A549 (cell line): Measurements from ENCODE around the gene CFAP77. TPM values are rescaled to one million over a fixed set of nuclear protein-coding genes. Genes with fewer than 3 reads are reported as not detected.
A peak's percentile ranks its signal among the peaks of the same experiment; 100 is the strongest.

Source experiments
- ATAC-seq, 2 experiments: fragments of 200-7000 bp in 1 of 2; fragments of >200 bp in 1 of 2; cut with Nextera tagmentation in 1 of 2; cut with Tn5 transposase in 1 of 2; 3 replicates each; pipeline versions ENCODE4 v1.8.0 to v1.9.1; 2018 to 2020; ENCODE audit warnings: mild to moderate bottlenecking in 1 of 2, moderate library complexity in 1 of 2
- CTCF ChIA-PET: fragments of 300-600 bp; sonication (Branson Sonifier 250); formaldehyde crosslinking; extraction: SDS; loops from one replicate; lab custom pipeline; 2021; ENCODE audit warnings: antibody characterized with exemption, inconsistent platforms; lab: Yijun Ruan, JAX
- POLR2A ChIA-PET: fragments of 350-600 bp; formaldehyde crosslinking; extraction: SDS; loops from one replicate; lab custom pipeline; 2021; ENCODE audit warnings: antibody characterized with exemption, inconsistent platforms; lab: Yijun Ruan, JAX
- DNase-seq, 2 experiments: peaks; one replicate each; pipeline versions ENCODE4 v3.0.0 to v3.0.0-alpha.2; 2011 to 2016; ENCODE audit warnings: low read depth in 1 of 2, low spot score in 1 of 2
- FAIRE-seq: peaks from 2 replicates; lab custom pipeline; 2011; peaks lifted over from hg19 to GRCh38; lab: Jason Lieb, UNC
- H3K27ac ChIP-seq, 2 experiments: fragments of >200 bp; sonication (Bioruptor Twin); formaldehyde crosslinking; 3 replicates each; pipeline ENCODE4 v1.5.1; 2016 to 2017
- H3K4me1 ChIP-seq: fragments of >200 bp; sonication (Bioruptor Twin); formaldehyde crosslinking; 3 replicates; pipeline ENCODE4 v1.6.1; 2016
- H3K4me2 ChIP-seq: fragments of >200 bp; sonication (Bioruptor Twin); formaldehyde crosslinking; 3 replicates; pipeline ENCODE4 v1.6.1; 2016
- H3K4me3 ChIP-seq: fragments of >200 bp; sonication (Bioruptor Twin); formaldehyde crosslinking; 3 replicates; pipeline ENCODE4 v1.5.1; 2016
- H3K9me3 ChIP-seq: fragments of >200 bp; sonication (Bioruptor Twin); formaldehyde crosslinking; 3 replicates; pipeline ENCODE4 v1.6.1; 2016
- BHLHE40 ChIP-seq: IDR thresholded peaks from 2 replicates; pipeline ENCODE4 v1.6.1; 2012; ENCODE audit warnings: low read depth, low read length, inconsistent platforms
- CHD2 ChIP-seq: fragments of 150-350 bp; IDR thresholded peaks from 2 replicates; pipeline ENCODE4 v1.6.1; 2014; ENCODE audit warnings: low read length; ENCODE audit not compliant: partially characterized antibody
- CHD4 ChIP-seq: fragments of 200-600 bp; sonication (generic); IDR thresholded peaks from 2 replicates; pipeline ENCODE4 v1.6.1; 2016; ENCODE audit warnings: antibody characterized with exemption, mild to moderate bottlenecking, borderline replicate concordance
- CTCF ChIP-seq: fragments of >200 bp; sonication (Bioruptor Twin); formaldehyde crosslinking; IDR thresholded peaks from 3 replicates; pipeline ENCODE4 v1.5.1; 2016
- E2F6 ChIP-seq: IDR thresholded peaks from 2 replicates; pipeline ENCODE4 v1.6.1; 2012; ENCODE audit warnings: low read depth, borderline replicate concordance
- EHF ChIP-seq: fragments of 250-450 bp; sonication (Bioruptor Pico); IDR thresholded peaks from 2 replicates; pipeline ENCODE4 v1.5.0; 2020; ENCODE audit warnings: mild to moderate bottlenecking
- ELK1 ChIP-seq: fragments of 150-350 bp; IDR thresholded peaks from 2 replicates; pipeline ENCODE4 v1.6.1; 2014; ENCODE audit warnings: low read depth, mild to moderate bottlenecking, low read length
- EP300 ChIP-seq, 2 experiments: fragments of >200 bp; sonication (Bioruptor Twin); formaldehyde crosslinking; IDR thresholded peaks; 2 replicates in 1 of 2; 3 replicates in 1 of 2; pipeline ENCODE4 v1.6.1; 2016 to 2017
- FOSL2 ChIP-seq, 2 experiments: fragments of 450-650 bp in 1 of 2; fragments of >200 bp in 1 of 2; sonication (Bioruptor Twin) in 1 of 2; formaldehyde crosslinking; IDR thresholded peaks; 2 replicates each; pipeline versions ENCODE4 v1.5.0 to v1.6.1; 2016 to 2020; ENCODE audit warnings: mild to moderate bottlenecking in 1 of 2, moderate library complexity in 1 of 2
- FOXS1 ChIP-seq: fragments of 250-450 bp; sonication (Bioruptor Pico); IDR thresholded peaks from 2 replicates; pipeline ENCODE4 v1.5.0; 2020; ENCODE audit warnings: mild to moderate bottlenecking, moderate library complexity
- HMGXB4 ChIP-seq: fragments of 250-450 bp; sonication (Bioruptor Pico); IDR thresholded peaks from 2 replicates; pipeline ENCODE4 v1.5.0; 2021; ENCODE audit warnings: mild to moderate bottlenecking, moderate library complexity, borderline replicate concordance
- HOXA7 ChIP-seq: fragments of 250-450 bp; sonication (Bioruptor Pico); IDR thresholded peaks from 2 replicates; pipeline ENCODE4 v1.5.0; 2020; ENCODE audit warnings: mild to moderate bottlenecking, moderate library complexity
- HOXB13 ChIP-seq: fragments of 250-450 bp; sonication (Bioruptor Pico); IDR thresholded peaks from 2 replicates; pipeline ENCODE4 v1.5.0; 2020; ENCODE audit warnings: low read depth, mild to moderate bottlenecking, moderate library complexity
- JUNB ChIP-seq: fragments of >200 bp; sonication (Bioruptor Twin); formaldehyde crosslinking; IDR thresholded peaks from 2 replicates; pipeline ENCODE4 v1.6.1; 2016
- MYC ChIP-seq: IDR thresholded peaks from 2 replicates; pipeline ENCODE4 v1.6.1; 2012; ENCODE audit warnings: mild to moderate bottlenecking, inconsistent platforms, low read length, improper control_type of control experiment, borderline replicate concordance
- PHF8 ChIP-seq: fragments of 200-600 bp; sonication (generic); IDR thresholded peaks from 2 replicates; pipeline ENCODE4 v1.6.1; 2016; ENCODE audit warnings: low read depth, mild to moderate bottlenecking, antibody characterized with exemption, moderate library complexity, borderline replicate concordance
- RAD21 ChIP-seq, 2 experiments: fragments of >200 bp in 1 of 2; sonication (Bioruptor Twin) in 1 of 2; formaldehyde crosslinking in 1 of 2; IDR thresholded peaks in 1 of 2; conservative IDR thresholded peaks in 1 of 2; 2 replicates in 1 of 2; 3 replicates in 1 of 2; pipeline ENCODE4 v1.6.1; 2012 to 2018; ENCODE audit warnings: inconsistent platforms in 1 of 2
- RARB ChIP-seq: fragments of 250-450 bp; sonication (Bioruptor Pico); IDR thresholded peaks from 2 replicates; pipeline ENCODE4 v1.8.0; 2021; ENCODE audit warnings: mild to moderate bottlenecking, moderate library complexity
- REST ChIP-seq: fragments of 200-600 bp; sonication (generic); IDR thresholded peaks from 2 replicates; pipeline ENCODE4 v1.6.1; 2016; ENCODE audit warnings: antibody characterized with exemption, mild to moderate bottlenecking, moderate library complexity
- SREBF2 ChIP-seq: fragments of 450-650 bp; IDR thresholded peaks from 2 replicates; pipeline ENCODE4 v1.6.1; 2014; ENCODE audit warnings: mild to moderate bottlenecking, moderate library complexity
- TFCP2L1 ChIP-seq: fragments of 250-450 bp; sonication (Bioruptor Pico); IDR thresholded peaks from 2 replicates; pipeline ENCODE4 v1.5.0; 2021; ENCODE audit warnings: mild to moderate bottlenecking
- TP53 ChIP-seq: fragments of 250-450 bp; sonication (Bioruptor Pico); IDR thresholded peaks from 2 replicates; pipeline ENCODE4 v1.5.0; 2021; ENCODE audit warnings: mild to moderate bottlenecking, moderate library complexity
- ZSCAN20 ChIP-seq: fragments of 250-450 bp; sonication (Bioruptor Pico); IDR thresholded peaks from 2 replicates; pipeline ENCODE4 v1.8.0; 2022; ENCODE audit warnings: mild to moderate bottlenecking, moderate library complexity
- WGBS: methylation state at CpG from one replicate; pipeline ENCODE4 v1.1.6; 2017; ENCODE audit errors: missing lambda C conversion rate; 5-methylcytosine and 5-hydroxymethylcytosine counted together
- polyA plus RNA-seq, 4 experiments: library from polyadenylated mRNA; depleted of rRNA in 3 of 4; stranded (reverse); fragments of >200 nt; fragmentation: RNase III in 1 of 4; extraction: RNeasy Plus Mini Kit Qiagen cat#74134 plus additional on column Dnase treatment in 1 of 4; gene quantifications; 2 replicates in 3 of 4; 3 replicates in 1 of 4; pipeline ENCODE4 v1.2.3, GENCODE V29; 2011 to 2017

CFAP77 gene
- polyA plus RNA-seq, 2 of the 4 experiments (the other 2 are of a cell fraction) = 0.05 TPM; not detected in 1

- no peak for FAIRE-seq
- no peak for TF ChIP-seq FOSL2 (IDR thresholded peaks at IDR 0.05)
- no peak for TF ChIP-seq FOSL2 (CRISPR knock-in tag; IDR thresholded peaks at IDR 0.05)
- TF ChIP-seq JUNB = no peak
- no peak for TF ChIP-seq HOXA7
- no peak for TF ChIP-seq PHF8
- no peak for TF ChIP-seq MYC
- TF ChIP-seq TFCP2L1 (CRISPR knock-in tag) = no peak
- TF ChIP-seq, all 56 proteins: peak for 0
- peak overlapping the region; percentile 47 for H3K4me2 ChIP-seq
- H3K9me3 ChIP-seq = peaks cover 15% of the 10 kb centered on the region
- H3K27ac ChIP-seq = no peak overlapping the region
- ChIA-PET CTCF (interaction anchor here (0.6 to 3.8 kb wide), 9 partner anchors 12 to 558 kb away, joined by 3 to 28 read pairs (median 4); partner anchors contain the start of gene BARHL1), POLR2A (interaction anchor here (0.9 kb wide), 1 partner anchor 60 kb away, joined by 3 read pairs; the partner anchor contains the start of gene SETX)
- DNase-seq (no peak), ATAC-seq (no peak)
- WGBS = 31% methylated on average over 7 of the region's 7 CpGs
- peaks cover 5% of the 10 kb centered on the region; the same call in 1 of the 3 replicates for H3K4me1 ChIP-seq
- H3K4me3 ChIP-seq = 0 out of 3 replicates have a peak overlapping the region, but pooled peaks have one; percentile 20
These were observed 4.7 kb downstream of the CFAP77 start for GRCh38 chr9:132414731-132415130.

- no peak for FAIRE-seq
- Histone ChIP-seq H3K27ac (no peak overlapping the region), H3K4me2 (peak overlapping the region; percentile 47), H3K4me1 (peaks cover 5% of the 10 kb centered on the region; the same call in 1 of the 3 replicates), H3K4me3 (0 out of 3 replicates have a peak overlapping the region, but pooled peaks have one; percentile 20), H3K9me3 (peaks cover 15% of the 10 kb centered on the region)
- no peak for ATAC-seq
- WGBS = 22% methylated on average over 12 of the region's 12 CpGs
- no peak for TF ChIP-seq HOXB13
- TF ChIP-seq HMGXB4 (CRISPR knock-in tag) = no peak
- TF ChIP-seq BHLHE40 = no peak
- no peak for TF ChIP-seq REST
- no peak for TF ChIP-seq JUNB
- TF ChIP-seq ELK1 = no peak
- TF ChIP-seq TP53 (CRISPR knock-in tag) = no peak
- no peak for TF ChIP-seq EHF (CRISPR knock-in tag)
- TF ChIP-seq EP300 (IDR thresholded peaks at IDR 0.05) = no peak
- TF ChIP-seq CHD2 = no peak
- no peak for TF ChIP-seq RARB (CRISPR knock-in tag)
- no peak for TF ChIP-seq CHD4
- no peak for TF ChIP-seq FOXS1
- TF ChIP-seq SREBF2 = no peak
- no peak for TF ChIP-seq HOXA7
- TF ChIP-seq RAD21 (conservative IDR thresholded peaks at IDR 0.05 in 1 of 2, IDR thresholded peaks at IDR 0.05 in 1 of 2) = no peak
- no peak for TF ChIP-seq E2F6
- TF ChIP-seq ZSCAN20 (CRISPR knock-in tag) = no peak
- no peak for TF ChIP-seq FOSL2 (IDR thresholded peaks at IDR 0.05)
- TF ChIP-seq FOSL2 (CRISPR knock-in tag; IDR thresholded peaks at IDR 0.05) = no peak
- TF ChIP-seq CTCF = no peak
- POLR2A ChIA-PET = interaction anchor here (0.9 kb wide), 1 partner anchor 60 kb away, joined by 3 read pairs; the partner anchor contains the start of gene SETX
- CTCF ChIA-PET = interaction anchor here (0.6 to 3.8 kb wide), 7 partner anchors 12 to 557 kb away, joined by 3 to 28 read pairs (median 4); no protein-coding TSS in a partner anchor
- no peak for DNase-seq
These were observed 5.2 kb downstream of the CFAP77 start for GRCh38 chr9:132415181-132415580.
